Vagina (tissue), 2 donors: ENCODE results near the gene TJP1.

Experiments
- POLR2A ChIP-seq, 2 donors: fragments of 450-650 bp; IDR thresholded peaks; one replicate each; pipeline ENCODE4 v1.6.1; 2017; ENCODE audit warnings: antibody characterized with exemption in 2 of 2, mild to moderate bottlenecking in 2 of 2, moderate library complexity in 2 of 2
- TF ChIP-seq, protein P1 (sequence below), 3 experiments: fragments of 450-650 bp in 2 of 3; fragments of 200-600 bp in 1 of 3; sonication (generic) in 1 of 3; IDR thresholded peaks; one replicate each; pipeline ENCODE4 v1.5.1; 2017 to 2019; ENCODE audit warnings: antibody characterized with exemption in 3 of 3, mild to moderate bottlenecking in 2 of 3, moderate library complexity in 2 of 3

DNA sequence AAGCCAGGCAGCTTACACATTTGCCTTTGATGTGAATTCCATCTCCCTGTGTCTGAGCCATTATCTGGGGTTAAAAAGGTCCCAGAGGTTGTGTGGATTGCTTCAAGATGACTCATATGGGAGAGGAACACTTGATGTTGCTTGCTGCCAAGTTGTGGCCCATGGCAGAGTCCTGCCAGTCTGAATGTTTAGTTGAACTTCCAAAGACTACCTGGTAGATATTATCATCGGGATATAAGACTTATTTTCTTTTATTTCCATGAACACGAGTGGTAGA, 85.6 kb downstream of the TJP1 start:
- TF ChIP-seq, protein P1, sequence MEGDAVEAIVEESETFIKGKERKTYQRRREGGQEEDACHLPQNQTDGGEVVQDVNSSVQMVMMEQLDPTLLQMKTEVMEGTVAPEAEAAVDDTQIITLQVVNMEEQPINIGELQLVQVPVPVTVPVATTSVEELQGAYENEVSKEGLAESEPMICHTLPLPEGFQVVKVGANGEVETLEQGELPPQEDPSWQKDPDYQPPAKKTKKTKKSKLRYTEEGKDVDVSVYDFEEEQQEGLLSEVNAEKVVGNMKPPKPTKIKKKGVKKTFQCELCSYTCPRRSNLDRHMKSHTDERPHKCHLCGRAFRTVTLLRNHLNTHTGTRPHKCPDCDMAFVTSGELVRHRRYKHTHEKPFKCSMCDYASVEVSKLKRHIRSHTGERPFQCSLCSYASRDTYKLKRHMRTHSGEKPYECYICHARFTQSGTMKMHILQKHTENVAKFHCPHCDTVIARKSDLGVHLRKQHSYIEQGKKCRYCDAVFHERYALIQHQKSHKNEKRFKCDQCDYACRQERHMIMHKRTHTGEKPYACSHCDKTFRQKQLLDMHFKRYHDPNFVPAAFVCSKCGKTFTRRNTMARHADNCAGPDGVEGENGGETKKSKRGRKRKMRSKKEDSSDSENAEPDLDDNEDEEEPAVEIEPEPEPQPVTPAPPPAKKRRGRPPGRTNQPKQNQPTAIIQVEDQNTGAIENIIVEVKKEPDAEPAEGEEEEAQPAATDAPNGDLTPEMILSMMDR (IDR thresholded peaks at IDR 0.05): no peak
- no peak for TF ChIP-seq POLR2A (IDR thresholded peaks at IDR 0.05)
